Measurements from ENCODE around the gene SFMBT1.

The SFMBT1 gene

GRCh38 chr3:52887166-52887565, 158.7 kb downstream of the SFMBT1 start:
- Histone ChIP-seq H3K4me1 (no peaks in the 10 kb centered on the region), H3K27me3 (no peaks in the 10 kb centered on the region), H3K36me3 (no peaks in the 10 kb centered on the region), H3K9me3 (no peaks in the 10 kb centered on the region), H3K4me3 (ENCODE audit: low read depth, low read length) (no peak overlapping the region)
- no peak for DNase-seq
- TF ChIP-seq, protein P1, sequence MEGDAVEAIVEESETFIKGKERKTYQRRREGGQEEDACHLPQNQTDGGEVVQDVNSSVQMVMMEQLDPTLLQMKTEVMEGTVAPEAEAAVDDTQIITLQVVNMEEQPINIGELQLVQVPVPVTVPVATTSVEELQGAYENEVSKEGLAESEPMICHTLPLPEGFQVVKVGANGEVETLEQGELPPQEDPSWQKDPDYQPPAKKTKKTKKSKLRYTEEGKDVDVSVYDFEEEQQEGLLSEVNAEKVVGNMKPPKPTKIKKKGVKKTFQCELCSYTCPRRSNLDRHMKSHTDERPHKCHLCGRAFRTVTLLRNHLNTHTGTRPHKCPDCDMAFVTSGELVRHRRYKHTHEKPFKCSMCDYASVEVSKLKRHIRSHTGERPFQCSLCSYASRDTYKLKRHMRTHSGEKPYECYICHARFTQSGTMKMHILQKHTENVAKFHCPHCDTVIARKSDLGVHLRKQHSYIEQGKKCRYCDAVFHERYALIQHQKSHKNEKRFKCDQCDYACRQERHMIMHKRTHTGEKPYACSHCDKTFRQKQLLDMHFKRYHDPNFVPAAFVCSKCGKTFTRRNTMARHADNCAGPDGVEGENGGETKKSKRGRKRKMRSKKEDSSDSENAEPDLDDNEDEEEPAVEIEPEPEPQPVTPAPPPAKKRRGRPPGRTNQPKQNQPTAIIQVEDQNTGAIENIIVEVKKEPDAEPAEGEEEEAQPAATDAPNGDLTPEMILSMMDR (IDR thresholded peaks at IDR 0.05; ENCODE audit: low read depth, low read length): no peak

- no peak overlapping the region for H3K4me3 ChIP-seq (ENCODE audit: low read depth, low read length)
- H3K9me3 ChIP-seq: no peaks in the 10 kb centered on the region
- H3K27me3 ChIP-seq: no peaks in the 10 kb centered on the region
- H3K4me1 ChIP-seq: no peaks in the 10 kb centered on the region
- DNase-seq: no peak
- TF ChIP-seq, protein P1 (IDR thresholded peaks at IDR 0.05; ENCODE audit: low read depth, low read length): no peak
- H3K36me3 ChIP-seq: no peaks in the 10 kb centered on the region
Measured at GRCh38 chr3:52886049-52886730, 159.7 kb downstream of the SFMBT1 start.

DNA sequence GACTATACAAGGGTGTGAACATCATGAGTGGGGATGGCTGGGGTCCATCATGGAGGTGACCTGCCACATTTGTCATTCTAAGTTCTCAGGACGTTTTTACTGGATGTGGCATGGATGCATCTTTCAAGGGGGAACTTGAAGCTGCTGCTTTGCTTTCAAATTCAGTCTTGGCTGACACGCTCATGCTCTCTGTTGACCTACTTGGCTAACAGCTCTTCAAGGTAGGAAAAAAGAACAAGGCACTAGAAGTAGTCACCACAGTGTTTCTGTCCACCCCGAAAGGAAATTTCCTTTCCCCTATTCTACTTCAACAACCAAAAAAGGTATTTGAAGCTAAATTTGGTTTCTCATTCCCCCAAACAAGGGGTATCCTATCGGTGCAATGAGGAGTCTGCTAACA, 163.5 kb downstream of the SFMBT1 start:
- Histone ChIP-seq H3K9me3 (no peaks in the 10 kb centered on the region), H3K4me3 (ENCODE audit: low read depth, low read length) (no peak overlapping the region), H3K36me3 (no peaks in the 10 kb centered on the region), H3K4me1 (no peaks in the 10 kb centered on the region), H3K27me3 (no peaks in the 10 kb centered on the region)
- DNase-seq: no peak
- TF ChIP-seq, protein P1 (IDR thresholded peaks at IDR 0.05; ENCODE audit: low read depth, low read length): no peak

- H3K9me3 ChIP-seq: no peaks in the 10 kb centered on the region
- H3K4me1 ChIP-seq: no peaks in the 10 kb centered on the region
- no peak overlapping the region for H3K4me3 ChIP-seq (ENCODE audit: low read depth, low read length)
- TF ChIP-seq, protein P1 (IDR thresholded peaks at IDR 0.05; ENCODE audit: low read depth, low read length): no peak
- no peak for DNase-seq
- H3K36me3 ChIP-seq: no peaks in the 10 kb centered on the region
- no peaks in the 10 kb centered on the region for H3K27me3 ChIP-seq
Measured at GRCh38 chr3:52881871-52882270, 164.0 kb downstream of the SFMBT1 start.

DNA sequence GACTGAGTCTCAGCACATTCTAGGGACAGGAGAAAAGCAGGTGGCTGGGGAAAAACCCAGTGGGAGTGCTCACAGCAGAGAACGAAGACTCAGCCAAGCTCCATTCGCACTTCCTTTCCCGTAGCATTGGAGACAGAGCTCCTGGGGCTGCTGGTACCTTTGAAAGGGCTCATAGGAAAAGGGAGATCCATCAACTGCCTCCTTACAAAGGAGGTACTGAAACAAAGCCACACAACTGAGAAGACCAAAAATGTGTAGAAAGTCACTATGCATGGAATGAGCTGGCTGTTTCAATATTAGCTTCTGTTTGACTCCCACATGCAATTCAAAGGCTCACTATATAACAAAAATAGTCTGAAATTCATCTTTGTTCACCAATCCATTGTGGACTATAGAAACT, 165.4 kb downstream of the SFMBT1 start:
- Histone ChIP-seq H3K4me1 (no peaks in the 10 kb centered on the region), H3K9me3 (no peaks in the 10 kb centered on the region)
- DNase-seq: no peak

GRCh38 chr3:52880047-52880446, 165.8 kb downstream of the SFMBT1 start:
- Histone ChIP-seq H3K4me3 (ENCODE audit: low read depth, low read length) (no peak overlapping the region), H3K4me1 (no peaks in the 10 kb centered on the region), H3K36me3 (no peaks in the 10 kb centered on the region), H3K27me3 (no peaks in the 10 kb centered on the region), H3K9me3 (no peaks in the 10 kb centered on the region)
- TF ChIP-seq, protein P1 (IDR thresholded peaks at IDR 0.05; ENCODE audit: low read depth, low read length): no peak
- no peak for DNase-seq

More for the DNA sequence above, 165.4 kb downstream of the SFMBT1 start:
- Histone ChIP-seq H3K27me3 (no peaks in the 10 kb centered on the region), H3K36me3 (no peaks in the 10 kb centered on the region), H3K4me3 (ENCODE audit: low read depth, low read length) (no peak overlapping the region)
- TF ChIP-seq, protein P1 (IDR thresholded peaks at IDR 0.05; ENCODE audit: low read depth, low read length): no peak
